Ramos (cell line): ENCODE data around the gene ERG.

ENCODE experiments used
- in situ Hi-C: fragments of 300-500 bp; cut with MboI; formaldehyde crosslinking; loops from one replicate; pipeline ENCODE4 v1.14.3; 2022; ENCODE audit warnings: low sequenced_read_pairs; ENCODE audit not compliant: unreplicated experiment

ERG gene

GRCh38 chr21:38376693-38377092 is 121.6 kb downstream of the ERG start:
- in situ Hi-C loops = no loop called here

GRCh38 chr21:38376235-38376634 is 122.0 kb downstream of the ERG start:
- in situ Hi-C loops = no loop called here

GRCh38 chr21:38367646-38368045 is 130.6 kb downstream of the ERG start:
- in situ Hi-C loops = loop anchor here (25.0 kb wide), 1 partner anchor 655 kb away; no protein-coding TSS in a partner anchor

GRCh38 chr21:38365521-38365920 is 132.8 kb downstream of the ERG start:
- in situ Hi-C loops = loop anchor here (25.0 kb wide), 1 partner anchor 653 kb away; no protein-coding TSS in a partner anchor

- in situ Hi-C loops = loop anchor here (25.0 kb wide), 1 partner anchor 651 kb away; no protein-coding TSS in a partner anchor
Measured at GRCh38 chr21:38363693-38364092, 134.6 kb downstream of the ERG start.

GRCh38 chr21:38361324-38361723 is 137.0 kb downstream of the ERG start:
- in situ Hi-C loops = loop anchor here (25.0 kb wide), 1 partner anchor 649 kb away; no protein-coding TSS in a partner anchor

- in situ Hi-C loops = loop anchor here (10.0 to 25.0 kb wide), 2 partner anchors 205 to 648 kb away; no protein-coding TSS in a partner anchor
Measured at GRCh38 chr21:38359835-38360234, 138.4 kb downstream of the ERG start.

GRCh38 chr21:38359090-38359489 is 139.2 kb downstream of the ERG start:
- in situ Hi-C loops = loop anchor here (10.0 to 25.0 kb wide), 2 partner anchors 204 to 647 kb away; no protein-coding TSS in a partner anchor

- in situ Hi-C loops = loop anchor here (10.0 to 25.0 kb wide), 2 partner anchors 204 to 646 kb away; no protein-coding TSS in a partner anchor
Measured at GRCh38 chr21:38358666-38359065, 139.6 kb downstream of the ERG start.

GRCh38 chr21:38358098-38358497 is 140.2 kb downstream of the ERG start:
- in situ Hi-C loops = loop anchor here (10.0 to 25.0 kb wide), 2 partner anchors 203 to 646 kb away; no protein-coding TSS in a partner anchor

- in situ Hi-C loops = loop anchor here (10.0 to 25.0 kb wide), 2 partner anchors 202 to 645 kb away; no protein-coding TSS in a partner anchor
Measured at GRCh38 chr21:38356883-38357625, 141.2 kb downstream of the ERG start.

GRCh38 chr21:38355992-38356781 is 142.1 kb downstream of the ERG start:
- in situ Hi-C loops = loop anchor here (10.0 to 25.0 kb wide), 2 partner anchors 201 to 644 kb away; no protein-coding TSS in a partner anchor

- in situ Hi-C loops = loop anchor here (10.0 to 25.0 kb wide), 2 partner anchors 201 to 643 kb away; no protein-coding TSS in a partner anchor
Measured at GRCh38 chr21:38355353-38355752, 142.9 kb downstream of the ERG start.

GRCh38 chr21:38354746-38355145 is 143.5 kb downstream of the ERG start:
- in situ Hi-C loops = loop anchor here (10.0 to 25.0 kb wide), 2 partner anchors 200 to 642 kb away; no protein-coding TSS in a partner anchor

- in situ Hi-C loops = loop anchor here (10.0 to 25.0 kb wide), 2 partner anchors 199 to 642 kb away; no protein-coding TSS in a partner anchor
Measured at GRCh38 chr21:38354231-38354630, 144.0 kb downstream of the ERG start.

- in situ Hi-C loops = loop anchor here (10.0 to 25.0 kb wide), 2 partner anchors 198 to 640 kb away; no protein-coding TSS in a partner anchor
Measured at GRCh38 chr21:38352536-38353219, 145.6 kb downstream of the ERG start.

GRCh38 chr21:38351961-38352521 is 146.2 kb downstream of the ERG start:
- in situ Hi-C loops = loop anchor here (10.0 to 25.0 kb wide), 2 partner anchors 197 to 640 kb away; no protein-coding TSS in a partner anchor

- in situ Hi-C loops = loop anchor here (10.0 to 25.0 kb wide), 2 partner anchors 197 to 639 kb away; no protein-coding TSS in a partner anchor
Measured at GRCh38 chr21:38351176-38351959, 146.9 kb downstream of the ERG start.
